ENCODE data around the gene ATOH8. TPM values are rescaled to one million over a fixed set of nuclear protein-coding genes. Genes with fewer than 3 reads are reported as not detected.

ATOH8 gene
- total and polyA plus RNA-seq, 2 donors (not counting 3 experiments of a cell fraction or from before 2014, with no cell fraction given) = 10.3 to 12.8 TPM

DNA sequence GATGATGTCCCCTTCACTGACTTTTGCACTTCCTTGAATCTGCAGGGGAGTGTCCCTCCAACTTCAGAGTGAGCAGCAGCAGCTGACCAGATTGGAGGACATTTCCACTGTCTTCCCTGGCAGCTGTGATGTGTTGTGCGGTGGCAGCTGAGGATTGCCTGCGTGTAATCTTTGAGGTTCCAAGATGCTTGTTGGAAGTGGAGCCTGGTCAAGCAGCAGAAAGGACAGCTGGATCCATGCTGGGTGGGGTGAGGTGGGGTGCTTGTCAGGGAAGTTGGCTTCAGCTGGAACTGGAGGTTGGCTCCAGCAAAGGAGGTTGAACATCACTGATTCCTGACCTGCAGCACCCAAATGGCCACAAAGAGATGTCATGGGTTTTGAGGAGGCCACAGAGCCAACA lies 70.2 kb downstream of the ATOH8 start:
- dilution Hi-C loops (cut with MboI; ENCODE audit: extremely low pct_ligation_motif_present, low sequenced_read_pairs) (loop anchor here (25.0 kb wide), 1 partner anchor 112 kb away; no protein-coding TSS in a partner anchor), intact Hi-C loops (cut with micrococcal nuclease) (no loop called here)
- H3K9me3 ChIP-seq (replicated peaks; ENCODE audit: control insufficient read depth, insufficient read depth, low read length) = no peaks in the 10 kb centered on the region
- TF ChIP-seq POLR2A (IDR thresholded peaks at IDR 0.05; ENCODE audit: low read depth, low read length) = no peak
- TF ChIP-seq MAX (IDR thresholded peaks at IDR 0.05; ENCODE audit: insufficient read depth, insufficient read length) = no peak
- no peak for TF ChIP-seq JUN (IDR thresholded peaks at IDR 0.05; ENCODE audit: borderline replicate concordance, insufficient read depth, insufficient read length, low read depth)
- TF ChIP-seq, protein P1, sequence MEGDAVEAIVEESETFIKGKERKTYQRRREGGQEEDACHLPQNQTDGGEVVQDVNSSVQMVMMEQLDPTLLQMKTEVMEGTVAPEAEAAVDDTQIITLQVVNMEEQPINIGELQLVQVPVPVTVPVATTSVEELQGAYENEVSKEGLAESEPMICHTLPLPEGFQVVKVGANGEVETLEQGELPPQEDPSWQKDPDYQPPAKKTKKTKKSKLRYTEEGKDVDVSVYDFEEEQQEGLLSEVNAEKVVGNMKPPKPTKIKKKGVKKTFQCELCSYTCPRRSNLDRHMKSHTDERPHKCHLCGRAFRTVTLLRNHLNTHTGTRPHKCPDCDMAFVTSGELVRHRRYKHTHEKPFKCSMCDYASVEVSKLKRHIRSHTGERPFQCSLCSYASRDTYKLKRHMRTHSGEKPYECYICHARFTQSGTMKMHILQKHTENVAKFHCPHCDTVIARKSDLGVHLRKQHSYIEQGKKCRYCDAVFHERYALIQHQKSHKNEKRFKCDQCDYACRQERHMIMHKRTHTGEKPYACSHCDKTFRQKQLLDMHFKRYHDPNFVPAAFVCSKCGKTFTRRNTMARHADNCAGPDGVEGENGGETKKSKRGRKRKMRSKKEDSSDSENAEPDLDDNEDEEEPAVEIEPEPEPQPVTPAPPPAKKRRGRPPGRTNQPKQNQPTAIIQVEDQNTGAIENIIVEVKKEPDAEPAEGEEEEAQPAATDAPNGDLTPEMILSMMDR (IDR thresholded peaks at IDR 0.05; ENCODE audit: extremely low read depth in 1 of 2, insufficient read depth in 1 of 2, low read depth in 1 of 2, low read length in 2 of 2) = no peak
- no peak for TF ChIP-seq EZH2 (IDR thresholded peaks at IDR 0.05; ENCODE audit: borderline replicate concordance, low read depth, low read length, severe bottlenecking)
- no peaks in the 10 kb centered on the region for H4K20me1 ChIP-seq (replicated peaks; ENCODE audit: control insufficient read depth, extremely low read depth, insufficient read depth, low read length)
- CTCF ChIA-PET = interaction anchor here (0.8 to 12.5 kb wide), 8 partner anchors 10 to 264 kb away, joined by 3 to 541 read pairs (median 6); partner anchors contain the start of gene ST3GAL5
- H3K4me3 ChIP-seq (replicated peaks in 1 of 3; ENCODE audit: insufficient read depth in 1 of 3, low read depth in 1 of 3, low read length in 3 of 3) = no peak overlapping the region
- BruUV-seq (replicated peaks) = no TSS peak
- no peak for FAIRE-seq
- H3K36me3 ChIP-seq (ENCODE audit: control insufficient read depth in 2 of 2, extremely low read depth in 1 of 2, insufficient read depth in 2 of 2, low read length in 2 of 2) = no peaks in the 10 kb centered on the region
- H3K9me1 ChIP-seq (replicated peaks; ENCODE audit: control insufficient read depth, extremely low read depth, insufficient read depth, low read length) = no peaks in the 10 kb centered on the region
- H3K4me2 ChIP-seq (ENCODE audit: insufficient read depth, low read length) = no peak overlapping the region
- peaks cover 2 to 9% of the 10 kb centered on the region in 2 experiments for H3K27me3 ChIP-seq (ENCODE audit: control insufficient read depth in 2 of 2, insufficient read depth in 2 of 2, low read length in 2 of 2)
- H2AFZ ChIP-seq (ENCODE audit: low read depth, low read length) = no peak overlapping the region
- no peak for DNase-seq (ENCODE audit: low read depth, low spot score)
- POLR2A ChIA-PET = no interaction called here
- no peak overlapping the region for H3K9ac ChIP-seq (replicated peaks; ENCODE audit: extremely low read depth, insufficient read depth, low read length)
- no peaks in the 10 kb centered on the region for H3K79me2 ChIP-seq (ENCODE audit: control insufficient read depth, insufficient read depth, low read length)
- H3K4me1 ChIP-seq (ENCODE audit: control insufficient read depth, extremely low read depth, insufficient read depth, low read length) = no peaks in the 10 kb centered on the region
- H3K27ac ChIP-seq (ENCODE audit: insufficient read depth, low read depth, low read length) = no peak overlapping the region

Measured in endothelial cell of umbilical vein (primary cell).